ENCODE results near the gene KEAP1. TPM values are rescaled to one million over a fixed set of nuclear protein-coding genes. Genes with fewer than 3 reads are reported as not detected.
A peak's percentile ranks its signal among the peaks of the same experiment; 100 is the strongest.

KEAP1 gene
- total RNA-seq, 4 donors from 2014 or later, result 66.2 to 86.9 (median 76.4) TPM

DNA sequence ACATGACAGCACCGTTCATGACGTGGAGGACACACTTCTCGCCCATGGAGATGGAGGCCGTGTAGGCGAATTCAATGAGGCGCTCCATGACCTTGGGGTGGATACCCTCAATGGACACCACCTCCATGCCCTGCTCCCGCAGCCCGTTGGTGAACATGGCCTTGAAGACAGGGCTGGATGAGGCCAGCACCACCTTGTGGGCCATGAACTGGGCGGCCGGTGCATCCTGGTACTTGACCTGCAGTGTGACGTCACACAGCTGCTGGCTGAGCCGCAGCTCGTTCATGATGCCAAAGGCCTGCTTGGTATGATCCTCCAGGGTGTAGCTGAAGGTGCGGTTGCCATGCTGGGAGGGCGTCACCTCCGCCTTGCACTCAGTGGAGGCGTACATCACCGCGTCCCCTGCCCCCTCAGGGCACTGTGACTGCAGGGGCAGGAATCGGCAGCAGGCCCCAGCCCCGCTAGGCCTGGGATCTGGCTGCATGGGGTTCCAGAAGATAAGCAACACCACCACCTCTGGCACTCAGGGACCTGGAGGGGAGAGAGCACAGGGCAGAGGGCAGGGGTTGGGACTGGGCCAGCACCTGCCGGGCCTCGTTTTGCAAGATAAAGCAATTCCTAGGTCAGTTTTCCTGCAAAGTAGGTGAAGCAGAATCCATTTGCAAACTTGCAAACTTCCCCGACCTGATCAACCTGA is 3.5 kb downstream of the KEAP1 start:
- intact Hi-C loops (cut with DNase I), result loop anchor here (5.0 kb wide), 1 partner anchor 68 kb away; the partner anchor contains the start of genes CDKN2D and KRI1
- 33 to 73% methylated on average over 1 to 5 of the region's 24 CpGs for WGBS, 2 donors
- H3K4me1 ChIP-seq, result peaks cover 31 to 60% (median 41%) of the 10 kb centered on the region in 3 donors
- H3K27ac ChIP-seq, result peak overlapping the region in 3 of 4 donors; percentile 60 to 98 (median 73)
- no peaks in the 10 kb centered on the region for H3K9me3 ChIP-seq
- no peak overlapping the region for H3K4me3 ChIP-seq
- DNase-seq, result no peak
- TF ChIP-seq, protein P1, sequence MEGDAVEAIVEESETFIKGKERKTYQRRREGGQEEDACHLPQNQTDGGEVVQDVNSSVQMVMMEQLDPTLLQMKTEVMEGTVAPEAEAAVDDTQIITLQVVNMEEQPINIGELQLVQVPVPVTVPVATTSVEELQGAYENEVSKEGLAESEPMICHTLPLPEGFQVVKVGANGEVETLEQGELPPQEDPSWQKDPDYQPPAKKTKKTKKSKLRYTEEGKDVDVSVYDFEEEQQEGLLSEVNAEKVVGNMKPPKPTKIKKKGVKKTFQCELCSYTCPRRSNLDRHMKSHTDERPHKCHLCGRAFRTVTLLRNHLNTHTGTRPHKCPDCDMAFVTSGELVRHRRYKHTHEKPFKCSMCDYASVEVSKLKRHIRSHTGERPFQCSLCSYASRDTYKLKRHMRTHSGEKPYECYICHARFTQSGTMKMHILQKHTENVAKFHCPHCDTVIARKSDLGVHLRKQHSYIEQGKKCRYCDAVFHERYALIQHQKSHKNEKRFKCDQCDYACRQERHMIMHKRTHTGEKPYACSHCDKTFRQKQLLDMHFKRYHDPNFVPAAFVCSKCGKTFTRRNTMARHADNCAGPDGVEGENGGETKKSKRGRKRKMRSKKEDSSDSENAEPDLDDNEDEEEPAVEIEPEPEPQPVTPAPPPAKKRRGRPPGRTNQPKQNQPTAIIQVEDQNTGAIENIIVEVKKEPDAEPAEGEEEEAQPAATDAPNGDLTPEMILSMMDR (IDR thresholded peaks at IDR 0.05), result no peak
- no peak for TF ChIP-seq POLR2A (IDR thresholded peaks at IDR 0.05)
- no peaks in the 10 kb centered on the region for H3K27me3 ChIP-seq
- H3K36me3 ChIP-seq, result peaks cover 17 to 55% (median 35%) of the 10 kb centered on the region in 3 donors

DNA sequence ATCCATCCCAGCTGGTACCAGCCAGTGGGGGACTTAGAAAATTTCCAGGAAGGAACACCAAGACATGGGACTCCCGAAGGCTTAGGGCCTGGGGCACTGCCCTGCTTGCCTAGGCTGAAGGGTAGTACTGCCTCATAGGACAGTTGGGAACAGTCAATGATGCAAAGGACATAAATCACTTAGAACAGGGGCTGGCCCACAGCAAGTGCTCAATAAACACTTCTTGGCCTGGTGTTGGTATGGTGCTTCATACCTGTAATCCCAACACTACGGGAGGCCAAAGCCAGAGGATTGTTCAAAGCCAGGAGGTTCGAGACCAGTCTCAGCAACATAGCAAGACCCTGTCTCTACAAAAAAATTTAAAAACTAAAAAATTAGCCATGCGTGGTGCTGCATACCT is 5.8 kb downstream of the KEAP1 start:
- intact Hi-C loops (cut with DNase I), result no loop called here
- Histone ChIP-seq H3K36me3 (peaks cover 19 to 79% (median 40%) of the 10 kb centered on the region in 3 donors), H3K4me3 (no peak overlapping the region), H3K27ac (peak overlapping the region in 1 of 4 donors; percentile 60), H3K9me3 (no peaks in the 10 kb centered on the region), H3K4me1 (peaks cover 31 to 57% (median 41%) of the 10 kb centered on the region in 3 donors), H3K27me3 (no peaks in the 10 kb centered on the region)
- WGBS, 2 donors, result 91 to 96% methylated on average over 3 to 4 of the region's 4 CpGs
- no peak for DNase-seq
- TF ChIP-seq, protein P1 (IDR thresholded peaks at IDR 0.05), result no peak
- TF ChIP-seq POLR2A (IDR thresholded peaks at IDR 0.05), result no peak

DNA sequence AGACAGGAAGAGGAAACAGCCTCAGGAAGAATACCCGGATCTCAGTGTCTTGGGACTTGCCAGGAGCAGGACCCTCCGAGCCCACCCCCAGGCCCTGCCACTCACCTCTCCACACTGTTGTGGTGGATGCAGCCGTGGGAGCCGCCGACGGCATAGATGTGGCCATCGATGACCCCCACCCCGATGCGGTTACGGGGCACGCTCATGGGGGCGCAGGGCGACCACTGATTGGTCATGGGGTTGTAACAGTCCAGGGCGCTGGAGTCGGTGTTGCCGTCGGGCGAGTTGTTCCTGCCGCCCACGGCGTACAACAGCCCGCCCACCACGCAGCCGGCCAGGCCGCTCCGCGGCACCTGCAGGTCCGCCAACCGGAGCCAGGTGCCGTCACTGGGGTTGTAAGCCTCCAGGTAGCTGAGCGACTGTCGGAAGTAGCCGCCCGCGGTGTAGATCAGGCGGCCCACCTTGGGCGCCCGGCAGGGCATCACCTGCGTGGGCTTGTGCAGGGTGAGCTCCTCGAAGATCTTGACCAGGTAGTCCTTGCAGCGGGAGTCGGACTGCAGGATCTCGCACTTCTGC is 11.6 kb downstream of the KEAP1 start:
- intact Hi-C loops (cut with DNase I), result no loop called here
- DNase-seq, result no peak
- TF ChIP-seq POLR2A (IDR thresholded peaks at IDR 0.05), result no peak
- TF ChIP-seq, protein P1 (IDR thresholded peaks at IDR 0.05), result no peak
- no peak overlapping the region for H3K4me3 ChIP-seq
- H3K27ac ChIP-seq, result no peak overlapping the region
- no peaks in the 10 kb centered on the region for H3K9me3 ChIP-seq
- peaks cover 0 to 19% (median 0%) of the 10 kb centered on the region in 3 donors for H3K4me1 ChIP-seq
- H3K36me3 ChIP-seq, result peaks cover 30 to 100% (median 67%) of the 10 kb centered on the region in 3 donors
- 40 to 100% methylated on average over 1 of the region's 43 CpGs for WGBS, 2 donors
- no peaks in the 10 kb centered on the region for H3K27me3 ChIP-seq

DNA sequence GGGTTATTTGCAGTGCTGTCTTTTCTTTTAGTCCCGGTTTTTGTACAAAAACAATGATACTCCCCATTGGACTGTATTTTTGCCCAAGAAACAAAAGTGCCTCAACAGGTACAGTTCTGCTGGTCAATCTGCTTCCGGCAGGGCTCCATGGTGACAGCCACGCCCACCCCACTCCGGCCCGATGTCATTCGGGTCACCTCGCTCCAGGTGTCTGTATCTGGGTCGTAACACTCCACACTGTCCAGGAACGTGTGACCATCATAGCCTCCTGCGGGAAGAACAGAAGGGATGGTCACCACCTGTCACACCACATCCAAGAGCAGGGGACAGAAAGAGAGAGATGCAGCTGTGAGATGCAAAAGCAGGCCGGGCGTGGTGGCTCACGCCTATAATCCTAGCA is 16.6 kb downstream of the KEAP1 start:
- H3K27me3 ChIP-seq, result no peaks in the 10 kb centered on the region
- peaks cover 0 to 10% (median 0%) of the 10 kb centered on the region in 3 donors for H3K4me1 ChIP-seq
- peaks cover 9 to 76% (median 60%) of the 10 kb centered on the region in 3 donors for H3K36me3 ChIP-seq
- no peaks in the 10 kb centered on the region for H3K9me3 ChIP-seq
- no peak for TF ChIP-seq POLR2A (IDR thresholded peaks at IDR 0.05)
- TF ChIP-seq, protein P1 (IDR thresholded peaks at IDR 0.05), result no peak
- H3K27ac ChIP-seq, result no peak overlapping the region
- H3K4me3 ChIP-seq, result no peak overlapping the region
- DNase-seq, result no peak
- intact Hi-C loops (cut with DNase I), result no loop called here
- WGBS, 2 donors, result 55 to 91% methylated on average over 2 to 13 of the region's 13 CpGs

DNA sequence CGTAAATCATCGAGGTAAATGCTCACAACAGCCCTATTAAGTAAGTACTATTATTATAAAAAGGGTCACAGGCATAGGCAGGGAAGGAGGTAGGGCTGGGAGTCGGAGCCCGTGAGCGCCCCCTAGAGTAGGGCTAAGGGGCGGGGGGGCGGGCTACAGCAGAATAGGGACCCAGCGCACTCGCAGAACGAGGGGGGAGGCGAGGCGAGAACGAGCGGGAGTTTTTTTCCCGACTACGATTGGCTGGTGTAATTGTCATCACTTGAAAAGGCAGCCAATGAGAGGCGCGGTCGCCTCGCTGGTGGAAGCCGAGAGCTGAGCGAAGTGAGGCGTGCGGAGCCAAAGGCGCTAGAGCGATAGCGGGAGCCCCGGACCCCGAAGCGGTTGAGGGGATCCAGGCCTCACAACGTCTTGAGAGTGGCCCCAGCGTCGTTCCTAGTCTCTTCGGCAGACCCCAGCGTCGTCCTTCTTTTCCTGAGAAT is 24.2 kb downstream of the KEAP1 start:
- intact Hi-C loops (cut with DNase I), result no loop called here
- Histone ChIP-seq H3K4me1 (peaks cover 5 to 18% (median 8%) of the 10 kb centered on the region in 3 donors), H3K9me3 (no peaks in the 10 kb centered on the region), H3K36me3 (no peaks in the 10 kb centered on the region), H3K4me3 (peak overlapping the region; percentile 25 to 56 (median 42)), H3K27me3 (no peaks in the 10 kb centered on the region), H3K27ac (peak overlapping the region in 2 of 4 donors; percentile 22 to 42)
- DNase-seq, result peak; percentile 25
- TF ChIP-seq POLR2A (IDR thresholded peaks at IDR 0.05), result no peak
- TF ChIP-seq, protein P1 (IDR thresholded peaks at IDR 0.05), result peak; percentile 10 to 77 (median 28)
- 2% methylated on average over 10 of the region's 36 CpGs for WGBS, 2 donors

All from esophagus squamous epithelium (tissue), 5 donors.